HG03460 (cell line): Measurements from ENCODE around the gene DNAJC4.
"Not testable (repeated sequence)": the region's sequence is repeated elsewhere in the genome, so short reads cannot be mapped to it uniquely, and the experiment has no call there.

Experiments
- ATAC-seq: cut with Tn5 transposase; IDR thresholded peaks from one replicate; pipeline ENCODE4 v1.9.1; 2021; ENCODE audit not compliant: unreplicated experiment

The DNAJC4 gene

DNA sequence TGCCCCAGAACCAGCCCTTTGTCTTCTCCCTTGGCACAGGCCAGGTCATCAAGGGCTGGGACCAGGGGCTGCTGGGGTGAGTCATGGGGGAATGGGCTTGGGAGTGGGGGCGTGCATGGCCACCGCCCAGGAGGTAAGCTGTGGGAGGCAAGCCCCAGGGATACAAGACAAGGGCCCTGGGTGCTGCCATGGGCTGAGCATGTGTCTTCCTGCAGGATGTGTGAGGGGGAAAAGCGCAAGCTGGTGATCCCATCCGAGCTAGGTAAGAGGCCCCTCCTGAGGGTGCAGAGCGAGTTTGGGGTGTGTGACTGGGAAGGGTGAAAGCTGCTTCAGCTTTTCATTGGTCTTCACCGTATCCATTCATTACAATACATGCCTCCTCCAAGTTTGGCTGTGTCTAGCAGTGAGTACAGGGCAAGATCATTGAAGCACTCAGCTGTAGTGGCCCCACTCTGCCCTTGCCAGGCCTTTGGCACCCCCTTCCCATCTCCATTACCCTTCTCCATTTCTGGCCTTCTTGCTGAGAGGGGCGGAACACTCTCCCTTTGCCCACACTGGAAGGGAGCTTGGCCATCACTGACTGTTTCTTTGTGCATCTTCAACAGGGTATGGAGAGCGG, 13.0 kb downstream of the DNAJC4 start:
- no peak for ATAC-seq

DNA sequence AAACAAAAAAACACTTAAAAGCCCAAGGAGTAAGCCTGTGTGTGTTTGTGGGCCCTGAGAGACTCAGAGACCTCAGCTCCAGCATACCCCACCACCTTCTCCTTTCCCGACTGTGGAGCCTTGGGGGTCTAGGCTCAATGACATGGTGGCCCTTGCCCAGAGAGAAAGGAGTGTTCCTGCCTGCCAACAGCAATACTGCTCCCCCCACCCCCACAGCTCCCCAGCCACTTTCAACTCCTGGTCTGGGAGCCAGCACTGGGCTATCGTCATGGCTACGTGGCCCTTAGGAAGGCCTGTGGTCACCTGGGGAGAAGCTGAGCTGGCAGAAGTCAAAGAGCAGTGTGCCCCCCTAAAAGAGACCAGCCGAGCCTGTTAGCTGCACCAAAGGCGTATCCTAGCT, 13.8 kb downstream of the DNAJC4 start:
- no peak for ATAC-seq

DNA sequence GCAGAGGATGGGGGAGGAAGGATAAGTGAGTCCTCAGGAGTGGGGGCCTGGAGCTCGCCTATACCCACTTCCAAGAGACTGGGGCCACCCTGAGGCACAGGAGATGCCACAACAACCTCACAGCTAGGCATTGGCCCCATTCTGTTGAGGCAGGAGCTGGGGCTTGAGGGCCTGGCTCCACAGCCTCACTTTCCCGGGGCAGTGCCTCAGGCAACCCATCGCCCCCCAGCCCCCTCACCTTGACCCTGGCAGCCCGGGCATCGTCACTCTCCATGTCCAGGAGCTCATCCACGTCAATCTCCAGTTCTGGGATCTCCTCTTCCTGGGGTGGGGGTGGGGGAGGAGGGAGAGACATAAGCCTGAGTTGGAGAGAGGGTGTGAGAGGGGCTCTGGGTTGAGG, 14.6 kb downstream of the DNAJC4 start:
- ATAC-seq = no peak

GRCh38 chr11:64245401-64245796, 15.1 kb downstream of the DNAJC4 start:
- no peak for ATAC-seq

GRCh38 chr11:64245797-64246620, 15.7 kb downstream of the DNAJC4 start:
- no peak for ATAC-seq

GRCh38 chr11:64246621-64246870, 16.2 kb downstream of the DNAJC4 start:
- not testable (repeated sequence) for ATAC-seq

DNA sequence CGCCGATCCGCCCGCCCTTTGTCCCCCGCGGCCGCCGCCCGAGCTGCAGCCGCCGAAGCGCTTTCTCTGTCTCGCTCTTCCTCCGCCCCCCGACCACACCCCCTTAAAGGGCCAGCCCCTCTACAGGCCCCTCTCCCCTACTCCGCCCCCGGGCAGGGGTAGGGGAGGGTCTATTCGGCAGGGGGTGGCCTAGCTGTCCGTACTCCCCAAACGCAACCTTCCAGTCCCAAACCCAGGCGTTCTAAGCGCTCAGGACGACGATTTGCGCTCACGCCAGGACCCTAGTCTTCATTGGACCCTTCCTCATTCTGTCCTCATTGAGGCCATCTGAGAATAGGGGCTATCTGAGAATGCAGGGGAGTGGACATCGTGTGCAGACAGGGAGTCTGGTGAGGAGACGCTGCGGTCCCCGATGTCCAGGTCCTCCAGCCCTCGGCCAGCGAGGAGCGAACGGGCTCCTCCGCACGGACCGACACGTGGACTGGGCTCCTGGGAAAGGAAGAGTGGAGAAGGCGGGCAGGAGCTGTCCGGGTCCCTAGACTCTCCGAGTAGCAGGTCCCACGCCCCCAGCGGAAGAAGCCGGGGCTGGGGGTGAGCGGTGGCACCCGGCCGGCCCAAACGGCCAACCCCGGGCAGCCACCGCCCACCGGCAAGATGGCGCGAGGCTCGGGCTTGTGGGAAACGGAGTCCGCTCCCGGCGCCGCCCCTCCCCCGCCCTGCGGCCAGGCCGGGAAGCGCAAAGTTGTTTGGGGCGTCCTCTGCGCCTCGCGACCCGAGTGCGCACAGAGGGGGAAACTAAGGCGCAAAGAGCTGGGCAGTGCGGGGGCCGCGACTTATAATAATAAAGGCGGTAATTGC, 16.8 kb downstream of the DNAJC4 start, which contains the start of gene PPP1R14B:
PPP1R14B (minus strand) TSS at position 73 of the 858 bp plus-strand sequence. CDS start 270 bp downstream, outside the sequence.
- ATAC-seq = no peak

DNA sequence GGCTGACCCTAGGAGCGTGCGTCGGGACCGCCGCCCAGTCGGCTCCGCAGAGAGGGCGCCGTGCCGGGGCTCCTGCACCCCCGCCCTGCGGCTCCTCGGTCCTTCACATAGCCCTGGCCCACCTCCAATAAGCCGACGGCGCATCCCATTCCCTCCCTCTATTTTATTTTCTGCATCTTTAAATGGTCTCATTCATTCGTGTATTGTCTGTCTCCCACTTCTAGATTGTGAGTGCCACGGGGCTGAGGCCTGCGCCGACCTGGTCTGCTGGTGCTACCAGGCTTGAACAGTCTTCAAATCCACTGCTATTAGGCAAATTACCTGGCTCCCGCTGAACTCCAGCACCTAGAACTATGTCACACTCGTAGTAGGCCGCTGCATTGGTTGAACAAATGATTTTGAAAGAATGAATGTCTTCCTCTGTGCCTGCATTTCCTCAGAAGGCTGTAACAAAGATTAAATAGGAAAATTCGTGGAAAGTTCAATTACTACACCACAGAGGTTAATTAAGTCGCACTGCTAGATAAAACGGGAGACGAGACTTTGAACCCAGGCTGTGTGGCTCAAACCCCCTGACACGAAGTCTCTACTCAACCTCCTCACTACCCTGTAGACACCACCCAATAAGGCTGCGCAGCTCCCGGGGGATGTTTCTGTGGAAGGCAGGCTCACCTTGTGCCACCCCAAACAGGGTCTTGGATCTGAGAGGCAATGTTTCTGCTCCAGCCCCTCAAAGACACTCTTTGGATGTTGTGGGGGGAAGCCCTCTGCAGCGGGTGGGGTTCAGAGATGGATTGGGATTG, 17.6 kb downstream of the DNAJC4 start:
- no peak for ATAC-seq

- no peak for ATAC-seq
These were observed 18.2 kb downstream of the DNAJC4 start for GRCh38 chr11:64248578-64248977.

GRCh38 chr11:64249038-64249437, 18.7 kb downstream of the DNAJC4 start:
- ATAC-seq = no peak

GRCh38 chr11:64249563-64250414, 19.4 kb downstream of the DNAJC4 start:
- no peak for ATAC-seq

DNA sequence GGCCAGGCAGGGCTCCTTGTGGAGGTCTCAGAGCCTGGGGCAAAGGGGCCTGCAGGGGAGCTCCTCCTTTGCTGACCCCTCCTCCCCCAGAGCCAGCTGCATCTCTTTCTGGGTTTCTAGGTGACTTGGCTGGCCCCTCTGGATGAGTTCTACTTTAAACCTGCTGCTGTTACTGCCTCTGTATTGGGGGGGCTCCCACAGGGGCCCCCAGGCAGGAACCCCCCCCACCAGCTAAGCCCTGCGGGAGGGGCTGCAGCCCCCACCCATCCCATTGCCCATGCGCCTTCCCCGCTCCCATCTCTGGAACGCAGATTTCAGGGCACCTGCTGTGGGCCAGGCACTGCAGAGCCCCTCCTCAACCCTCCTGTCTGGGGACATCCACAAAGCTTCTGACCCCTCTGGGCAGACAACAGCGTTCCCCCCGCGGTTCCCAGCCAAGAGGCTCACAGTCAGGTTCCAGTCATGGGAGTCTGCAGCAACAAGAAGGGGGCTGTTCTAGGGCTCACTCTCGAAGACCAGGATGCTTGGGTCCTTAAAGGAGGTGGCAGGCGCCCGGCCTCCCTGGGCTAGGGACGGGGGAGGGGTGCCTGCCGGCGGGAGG, 20.2 kb downstream of the DNAJC4 start:
- ATAC-seq = no peak

DNA sequence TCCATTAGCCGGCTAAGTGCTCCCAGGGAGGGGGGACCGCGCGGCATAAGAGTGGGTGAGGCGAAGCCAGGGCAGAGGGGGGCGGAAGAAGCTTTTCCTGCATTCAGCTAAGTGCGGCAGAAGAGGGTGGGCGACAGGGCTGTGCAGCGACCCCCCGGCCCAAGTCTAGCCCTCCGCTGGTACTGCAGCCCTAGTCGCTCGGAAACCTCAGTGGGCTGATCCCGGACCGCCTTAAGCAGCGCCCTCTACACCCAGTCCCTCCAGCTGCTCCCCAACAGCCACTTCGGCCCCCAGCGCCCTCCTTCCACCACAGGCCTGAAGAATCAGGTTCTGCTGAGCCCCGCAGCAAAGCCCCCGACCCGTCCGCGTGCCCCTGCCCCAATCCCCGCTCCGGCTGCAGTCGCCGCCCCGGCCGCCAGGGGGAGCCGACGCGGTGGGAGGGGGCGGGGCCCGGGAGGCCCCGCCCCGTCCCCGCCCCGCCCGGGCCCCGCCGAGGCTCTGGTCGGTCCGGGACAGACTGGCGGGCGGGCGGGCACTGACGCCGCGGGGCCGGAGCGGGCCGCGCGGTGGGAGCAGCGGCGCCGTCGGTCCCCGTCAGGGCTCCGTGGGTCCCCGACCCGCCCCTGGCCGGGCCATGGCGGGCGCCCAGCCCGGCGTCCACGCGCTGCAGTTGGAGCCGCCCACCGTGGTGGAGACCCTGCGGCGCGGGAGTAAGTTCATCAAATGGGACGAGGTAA, 20.8 kb downstream of the DNAJC4 start, which contains the start of gene PLCB3:
PLCB3 (plus strand) TSS at position 515 of the 737 bp plus-strand sequence; CDS start at position 635, 120 bp downstream.
- ATAC-seq = peak; percentile 34

DNA sequence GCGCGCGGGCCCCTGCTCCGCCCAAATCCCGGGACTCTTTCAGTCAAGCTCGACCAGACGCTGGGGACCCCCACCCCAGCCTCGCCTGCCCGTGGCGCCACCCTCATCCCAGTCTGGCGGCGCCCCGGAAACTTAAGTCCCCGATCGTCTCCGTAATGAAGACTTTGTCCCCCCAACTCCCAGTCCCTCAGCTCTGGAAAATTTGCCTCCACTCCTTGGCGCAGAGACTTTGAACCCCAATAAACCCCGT, 21.3 kb downstream of the DNAJC4 start:
- ATAC-seq = no peak

DNA sequence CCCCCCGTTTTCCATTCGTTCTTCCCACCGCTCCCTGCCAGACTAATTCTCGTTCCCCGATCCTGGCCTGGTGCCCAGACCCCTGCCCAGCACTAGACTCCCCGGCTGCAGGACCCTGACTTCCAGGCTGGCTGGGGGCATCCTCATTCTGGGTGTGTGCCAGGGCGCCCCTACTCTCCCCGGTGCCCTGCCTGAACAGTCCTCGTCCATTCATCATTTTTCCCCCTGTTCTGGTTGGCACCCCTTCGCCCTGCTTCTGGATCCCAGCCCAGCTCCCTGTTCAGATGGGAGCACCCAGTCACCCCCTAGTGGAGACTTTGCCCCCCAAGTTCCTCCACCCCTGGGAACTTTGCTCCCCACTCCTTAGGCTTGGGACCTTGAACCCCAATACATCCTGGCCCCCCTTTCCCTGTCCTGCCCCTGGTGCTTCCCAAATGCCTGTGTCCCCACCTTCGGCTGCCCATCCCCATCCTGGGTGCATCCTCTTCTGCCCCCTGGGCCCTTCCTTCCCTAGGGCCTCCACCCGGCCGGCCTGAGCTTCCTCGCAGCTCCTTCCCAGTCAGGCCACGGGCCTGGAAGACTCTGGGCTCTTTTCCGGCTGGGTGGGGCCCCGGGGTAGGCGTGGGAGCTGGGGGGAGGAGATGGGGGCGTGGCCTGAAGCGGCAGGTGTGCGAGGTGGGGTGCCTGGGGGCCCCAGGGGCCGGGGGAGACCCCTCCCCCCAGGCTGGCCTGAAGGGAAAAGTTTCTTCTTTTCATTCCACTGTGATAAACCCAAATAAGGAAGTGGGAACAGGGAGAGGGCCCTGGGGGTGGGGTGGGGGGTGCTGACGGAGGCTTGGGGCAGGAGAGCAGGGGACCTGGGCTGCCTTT, 21.9 kb downstream of the DNAJC4 start:
- ATAC-seq = no peak

GRCh38 chr11:64253043-64253442, 22.7 kb downstream of the DNAJC4 start:
- no peak for ATAC-seq

GRCh38 chr11:64253481-64253880, 23.1 kb downstream of the DNAJC4 start:
- no peak for ATAC-seq

- no peak for ATAC-seq
These were observed 24.0 kb downstream of the DNAJC4 start for GRCh38 chr11:64254326-64254725.
